IMR-90 (cell line): Measurements from ENCODE around the gene SYTL3.

Experiments
- CTCF ChIP-seq: conservative IDR thresholded peaks from 2 replicates; pipeline ENCODE4 v1.5.1; 2012; ENCODE audit warnings: mild to moderate bottlenecking, low read depth, low read length, improper control_type of control experiment
- RAD21 ChIP-seq: IDR thresholded peaks from 2 replicates; pipeline ENCODE4 v1.6.1; 2012; ENCODE audit warnings: low read length, improper control_type of control experiment

- TF ChIP-seq CTCF, result no peak
- no peak for TF ChIP-seq RAD21
Observed at GRCh38 chr6:158665332-158665731, 15.5 kb downstream of the SYTL3 start.
